HEK293 (cell line): ENCODE results near the gene OR10J1.

Source experiments
- CTCF ChIA-PET: fragments of 350-600 bp; formaldehyde crosslinking; extraction: SDS; loops from one replicate; lab custom pipeline; 2021; ENCODE audit warnings: antibody characterized with exemption; lab: Yijun Ruan, JAX
- POLR2A ChIA-PET: fragments of 300-600 bp; formaldehyde crosslinking; extraction: SDS; loops from one replicate; lab custom pipeline; 2020; ENCODE audit warnings: antibody characterized with exemption, inconsistent platforms; lab: Yijun Ruan, JAX
- H3K27ac ChIP-seq: fragments of 200-500 bp; sonication (Bioruptor generic); 2 replicates; pipeline ENCODE4 v1.5.1; 2014; ENCODE audit warnings: low read depth, low read length, control low read depth, inconsistent platforms; ENCODE audit errors: extremely low read depth
- H3K36me3 ChIP-seq, 2 experiments: fragments of 200-500 bp in 1 of 2; sonication (Bioruptor generic) in 1 of 2; 1 replicate in 1 of 2; 2 replicates in 1 of 2; pipeline ENCODE4 v1.5.1; 2014 to 2017; ENCODE audit warnings: inconsistent platforms in 2 of 2, low read length in 2 of 2; ENCODE audit not compliant: control insufficient read depth in 2 of 2, insufficient read depth in 1 of 2
- H3K4me1 ChIP-seq: fragments of 200-500 bp; sonication (Bioruptor generic); 2 replicates; pipeline ENCODE4 v1.5.1; 2014; ENCODE audit warnings: mild to moderate bottlenecking, low read length, inconsistent platforms; ENCODE audit not compliant: control insufficient read depth, insufficient read depth
- H3K4me3 ChIP-seq: 2 replicates; pipeline ENCODE4 v1.5.1; 2011; ENCODE audit warnings: low read depth, mild to moderate bottlenecking, control low read depth, low read length, moderate library complexity
- H3K9me3 ChIP-seq: fragments of 200-500 bp; sonication (Bioruptor generic); 2 replicates; pipeline ENCODE4 v1.5.1; 2014; ENCODE audit warnings: low read depth, low read length, inconsistent platforms; ENCODE audit not compliant: control insufficient read depth, insufficient read depth
- CTCF ChIP-seq: fragments of 450-650 bp; formaldehyde crosslinking; IDR thresholded peaks from 2 replicates; pipeline ENCODE4 v1.5.1; 2016; ENCODE audit warnings: missing biosample characterization, missing genetic modification characterization
- KLF7 ChIP-seq: fragments of 450-650 bp; formaldehyde crosslinking; IDR thresholded peaks from 2 replicates; pipeline ENCODE4 v1.5.1; 2016; ENCODE audit warnings: missing biosample characterization, missing genetic modification characterization, borderline replicate concordance
- OSR2 ChIP-seq: fragments of 450-650 bp; formaldehyde crosslinking; IDR thresholded peaks from 2 replicates; pipeline ENCODE4 v1.5.1; 2016; ENCODE audit warnings: missing biosample characterization, missing genetic modification characterization
- SALL2 ChIP-seq: fragments of 450-650 bp; formaldehyde crosslinking; IDR thresholded peaks from 2 replicates; pipeline ENCODE4 v1.5.0; 2017; ENCODE audit warnings: missing biosample characterization, mild to moderate bottlenecking, missing genetic modification characterization, borderline replicate concordance
- SP7 ChIP-seq: fragments of 450-650 bp; formaldehyde crosslinking; IDR thresholded peaks from 2 replicates; pipeline ENCODE4 v1.5.1; 2016; ENCODE audit warnings: missing biosample characterization, missing genetic modification characterization
- TSHZ1 ChIP-seq: fragments of 450-650 bp; formaldehyde crosslinking; IDR thresholded peaks from 2 replicates; pipeline ENCODE4 v1.5.1; 2016; ENCODE audit warnings: missing biosample characterization, missing genetic modification characterization, borderline replicate concordance
- ZBTB21 ChIP-seq: fragments of 450-650 bp; formaldehyde crosslinking; IDR thresholded peaks from 2 replicates; pipeline ENCODE4 v1.5.1; 2017; ENCODE audit warnings: missing biosample characterization, missing genetic modification characterization
- ZNF211 ChIP-seq: fragments of 450-650 bp; formaldehyde crosslinking; IDR thresholded peaks from 2 replicates; pipeline ENCODE4 v1.5.1; 2016; ENCODE audit warnings: low read depth, missing biosample characterization, missing genetic modification characterization
- ZNF416 ChIP-seq: fragments of 450-650 bp; formaldehyde crosslinking; IDR thresholded peaks from 2 replicates; pipeline ENCODE4 v1.5.1; 2016; ENCODE audit warnings: missing biosample characterization, missing genetic modification characterization
- ZNF48 ChIP-seq: fragments of 450-650 bp; formaldehyde crosslinking; IDR thresholded peaks from 2 replicates; pipeline ENCODE4 v1.5.1; 2016; ENCODE audit warnings: missing biosample characterization, missing genetic modification characterization
- ZNF510 ChIP-seq: fragments of 450-650 bp; formaldehyde crosslinking; IDR thresholded peaks from 2 replicates; pipeline ENCODE4 v1.5.1; 2018; ENCODE audit warnings: mild to moderate bottlenecking, missing genetic modification characterization, missing biosample characterization; ENCODE audit not compliant: insufficient replicate concordance
- ZNF624 ChIP-seq: fragments of 450-650 bp; formaldehyde crosslinking; IDR thresholded peaks from 2 replicates; pipeline ENCODE4 v1.5.1; 2017; ENCODE audit warnings: missing biosample characterization, missing genetic modification characterization
- ZNF645 ChIP-seq: fragments of 450-650 bp; formaldehyde crosslinking; IDR thresholded peaks from 2 replicates; pipeline ENCODE4; 2016; ENCODE audit warnings: missing biosample characterization, missing genetic modification characterization
- ZNF658 ChIP-seq: fragments of 450-650 bp; formaldehyde crosslinking; IDR thresholded peaks from 2 replicates; pipeline ENCODE4; 2016; ENCODE audit warnings: missing biosample characterization, missing genetic modification characterization
- ZNF785 ChIP-seq: fragments of 450-650 bp; formaldehyde crosslinking; IDR thresholded peaks from 2 replicates; pipeline ENCODE4 v1.5.1; 2016; ENCODE audit warnings: missing biosample characterization, missing genetic modification characterization
- ZNF791 ChIP-seq: fragments of 450-650 bp; formaldehyde crosslinking; IDR thresholded peaks from 2 replicates; pipeline ENCODE4 v1.5.1; 2016; ENCODE audit warnings: missing biosample characterization, missing genetic modification characterization
- ZSCAN30 ChIP-seq: fragments of 450-650 bp; IDR thresholded peaks from 2 replicates; pipeline ENCODE4 v1.5.1; 2018; ENCODE audit warnings: missing biosample characterization, mild to moderate bottlenecking, missing genetic modification characterization, moderate library complexity
- ZXDB ChIP-seq: fragments of 450-650 bp; formaldehyde crosslinking; IDR thresholded peaks from 2 replicates; pipeline ENCODE4 v1.5.1; 2016; ENCODE audit warnings: missing biosample characterization, missing genetic modification characterization

The OR10J1 gene

GRCh38 chr1:159439422-159439821 lies at the start of gene OR10J1:
Gene OR10J1, plus strand, starts transcription at chr1:159439722. Its CDS starts 70 bp downstream, at chr1:159439792.
- TF ChIP-seq SALL2 (tag by site-specific recombination) = no peak
- TF ChIP-seq SP7 (tag by site-specific recombination) = no peak
- TF ChIP-seq ZXDB = no peak
- TF ChIP-seq TSHZ1 (tag by site-specific recombination) = no peak
- CTCF ChIA-PET = no interaction called here
- no peak within 1 kb of the TSS for H3K27ac ChIP-seq
- no peaks in the 10 kb centered on the region for H3K4me1 ChIP-seq
- no peaks in the 10 kb centered on the region for H3K36me3 ChIP-seq
- POLR2A ChIA-PET = no interaction called here
- H3K4me3 ChIP-seq = no peak within 1 kb of the TSS
- H3K9me3 ChIP-seq = no peaks in the 10 kb centered on the region

GRCh38 chr1:159406821-159407220 lies 32.7 kb upstream of the OR10J1 start:
- Histone ChIP-seq H3K9me3 (no peaks in the 10 kb centered on the region), H3K27ac (no peak overlapping the region), H3K36me3 (no peaks in the 10 kb centered on the region), H3K4me3 (no peak overlapping the region), H3K4me1 (no peaks in the 10 kb centered on the region)
- ChIA-PET CTCF (interaction anchor here (1.5 kb wide), 1 partner anchor 274 kb away, joined by 3 read pairs; no protein-coding TSS in a partner anchor), POLR2A (no interaction called here)
- no peak for TF ChIP-seq ZNF791 (tag by site-specific recombination)
- TF ChIP-seq ZNF510 (tag by site-specific recombination) = no peak
- TF ChIP-seq CTCF (tag by site-specific recombination) = no peak
- TF ChIP-seq ZNF645 (tag by site-specific recombination) = no peak

- no peaks in the 10 kb centered on the region for H3K9me3 ChIP-seq
- H3K4me1 ChIP-seq = no peaks in the 10 kb centered on the region
- no peak overlapping the region for H3K27ac ChIP-seq
- H3K4me3 ChIP-seq = no peak overlapping the region
- POLR2A ChIA-PET = no interaction called here
- CTCF ChIA-PET = no interaction called here
- no peaks in the 10 kb centered on the region for H3K36me3 ChIP-seq
- no peak for TF ChIP-seq ZSCAN30 (tag by site-specific recombination)
- no peak for TF ChIP-seq ZNF785 (tag by site-specific recombination)
- TF ChIP-seq ZBTB21 (tag by site-specific recombination) = no peak
- TF ChIP-seq ZNF658 (tag by site-specific recombination) = no peak
- no peak for TF ChIP-seq ZNF416 (tag by site-specific recombination)
- no peak for TF ChIP-seq ZNF48 (tag by site-specific recombination)
- no peak for TF ChIP-seq ZNF211
- TF ChIP-seq ZNF624 (tag by site-specific recombination) = no peak
- no peak for TF ChIP-seq SP7 (tag by site-specific recombination)
- no peak for TF ChIP-seq KLF7 (tag by site-specific recombination)
- no peak for TF ChIP-seq OSR2 (tag by site-specific recombination)
Observed at GRCh38 chr1:159408862-159409400, 30.6 kb upstream of the OR10J1 start.
